SU-DHL-6 (cell line): ENCODE data around the gene BICC1.

Experiments used
- H2AFZ ChIP-seq: fragments of 200-600 bp; sonication (generic); 2 replicates; pipeline ENCODE4 v1.6.1; 2014; ENCODE audit warnings: low read depth, mild to moderate bottlenecking, moderate library complexity, mixed read lengths, antibody characterized with exemption, low read length; ENCODE audit not compliant: severe bottlenecking
- H3F3A ChIP-seq: fragments of 200-600 bp; shearing (Covaris generic); 2 replicates; pipeline ENCODE4 v1.6.0; 2016; ENCODE audit warnings: antibody characterized with exemption, mild to moderate bottlenecking; ENCODE audit not compliant: insufficient read depth
- H3K27ac ChIP-seq: fragments of 200-600 bp; sonication (generic); 2 replicates; pipeline ENCODE4 v1.5.1; 2016; ENCODE audit warnings: low read depth, mild to moderate bottlenecking, low read length, moderate library complexity, mixed read lengths
- H3K27me3 ChIP-seq: fragments of 200-600 bp; sonication (generic), shearing (Covaris generic); 2 replicates; pipeline ENCODE4 v1.6.0; 2014; ENCODE audit warnings: mild to moderate bottlenecking, low read length
- H3K36me3 ChIP-seq: fragments of 200-600 bp; sonication (generic); 2 replicates; pipeline ENCODE4 v1.6.1; 2014; ENCODE audit warnings: mild to moderate bottlenecking, low read length, mixed read lengths
- H3K4me2 ChIP-seq: fragments of 300-600, 200-600 bp; shearing (Covaris generic), sonication (generic); 2 replicates; pipeline ENCODE4 v1.6.0; 2014; ENCODE audit warnings: low read length, low read depth, mild to moderate bottlenecking; ENCODE audit not compliant: poor library complexity, severe bottlenecking
- H3K4me3 ChIP-seq: fragments of 200-600 bp; sonication (generic); 2 replicates; pipeline ENCODE4 v1.5.1; 2014; ENCODE audit warnings: antibody characterized with exemption, low read length, mild to moderate bottlenecking, mixed read lengths; ENCODE audit not compliant: insufficient read depth, poor library complexity, severe bottlenecking
- H3K79me2 ChIP-seq: fragments of 200-600 bp; sonication (generic); 2 replicates; pipeline ENCODE4 v1.6.1; 2014; ENCODE audit warnings: mild to moderate bottlenecking, low read length, moderate library complexity; ENCODE audit not compliant: insufficient read depth
- H3K9ac ChIP-seq: fragments of 200-600 bp; sonication (generic); 2 replicates; pipeline ENCODE4 v1.7.0; 2014; ENCODE audit warnings: mild to moderate bottlenecking, low read length
- H3K9me2 ChIP-seq: fragments of 200-600 bp; sonication (generic); replicated peaks from 2 replicates; pipeline ENCODE4 v1.6.1; 2014; ENCODE audit warnings: low read length; ENCODE audit not compliant: insufficient read depth
- H3K9me3 ChIP-seq: fragments of 200-600 bp; sonication (generic); 2 replicates; pipeline ENCODE4 v1.6.1; 2014; ENCODE audit warnings: low read length, mixed read lengths; ENCODE audit not compliant: insufficient read depth
- H4K20me1 ChIP-seq: fragments of 200-600 bp; sonication (generic); 2 replicates; pipeline ENCODE4 v1.6.1; 2014; ENCODE audit warnings: low read depth, mild to moderate bottlenecking, antibody characterized with exemption, low read length, moderate library complexity, mixed read lengths
- EZH2phosphoT487 ChIP-seq: fragments of 200-600 bp; sonication (generic), shearing (Covaris generic); conservative IDR thresholded peaks from 2 replicates; pipeline ENCODE4 v1.6.1; 2018; ENCODE audit warnings: mild to moderate bottlenecking, antibody characterized with exemption, low read length, moderate library complexity, mixed read lengths
- TF ChIP-seq, protein P1 (sequence below): fragments of 200-600 bp; sonication (generic); IDR thresholded peaks from one replicate; pipeline ENCODE4 v1.5.1; 2017; ENCODE audit warnings: antibody characterized with exemption, mild to moderate bottlenecking, low read length, moderate library complexity; ENCODE audit not compliant: insufficient read depth, poor library complexity, severe bottlenecking

The BICC1 gene

DNA sequence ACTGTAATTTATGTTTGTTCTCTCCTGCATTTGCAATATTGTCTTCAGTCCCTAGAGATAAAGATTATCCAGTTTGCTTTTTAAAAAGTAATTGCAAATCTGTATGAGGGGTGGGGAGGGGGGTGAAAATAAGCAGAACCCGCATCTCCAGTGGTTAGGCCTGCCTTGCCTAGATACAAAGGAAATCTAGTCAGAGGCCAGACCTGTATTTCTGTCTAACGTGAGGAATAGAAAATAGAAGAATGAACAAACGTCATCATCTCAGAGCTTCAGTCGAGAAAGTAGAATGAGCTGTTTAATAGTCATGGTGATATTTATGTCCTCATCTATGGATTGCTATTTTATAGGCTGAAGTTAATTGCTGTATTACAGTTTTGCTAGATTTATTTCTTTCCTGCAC, 284.2 kb downstream of the BICC1 start:
- no peaks in the 10 kb centered on the region for H3K27me3 ChIP-seq
- no peaks in the 10 kb centered on the region for H3K9me3 ChIP-seq
- no peaks in the 10 kb centered on the region for H3K36me3 ChIP-seq
- H2AFZ ChIP-seq = no peak overlapping the region
- H3K9ac ChIP-seq = no peak overlapping the region
- TF ChIP-seq EZH2phosphoT487 = no peak
- TF ChIP-seq, protein P1, sequence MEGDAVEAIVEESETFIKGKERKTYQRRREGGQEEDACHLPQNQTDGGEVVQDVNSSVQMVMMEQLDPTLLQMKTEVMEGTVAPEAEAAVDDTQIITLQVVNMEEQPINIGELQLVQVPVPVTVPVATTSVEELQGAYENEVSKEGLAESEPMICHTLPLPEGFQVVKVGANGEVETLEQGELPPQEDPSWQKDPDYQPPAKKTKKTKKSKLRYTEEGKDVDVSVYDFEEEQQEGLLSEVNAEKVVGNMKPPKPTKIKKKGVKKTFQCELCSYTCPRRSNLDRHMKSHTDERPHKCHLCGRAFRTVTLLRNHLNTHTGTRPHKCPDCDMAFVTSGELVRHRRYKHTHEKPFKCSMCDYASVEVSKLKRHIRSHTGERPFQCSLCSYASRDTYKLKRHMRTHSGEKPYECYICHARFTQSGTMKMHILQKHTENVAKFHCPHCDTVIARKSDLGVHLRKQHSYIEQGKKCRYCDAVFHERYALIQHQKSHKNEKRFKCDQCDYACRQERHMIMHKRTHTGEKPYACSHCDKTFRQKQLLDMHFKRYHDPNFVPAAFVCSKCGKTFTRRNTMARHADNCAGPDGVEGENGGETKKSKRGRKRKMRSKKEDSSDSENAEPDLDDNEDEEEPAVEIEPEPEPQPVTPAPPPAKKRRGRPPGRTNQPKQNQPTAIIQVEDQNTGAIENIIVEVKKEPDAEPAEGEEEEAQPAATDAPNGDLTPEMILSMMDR = no peak
- H3K9me2 ChIP-seq = no peaks in the 10 kb centered on the region
- H3K27ac ChIP-seq = no peak overlapping the region
- H4K20me1 ChIP-seq = no peaks in the 10 kb centered on the region
- H3K4me3 ChIP-seq = no peak overlapping the region
- no peak overlapping the region for H3K4me2 ChIP-seq
- no peaks in the 10 kb centered on the region for H3F3A ChIP-seq
- no peaks in the 10 kb centered on the region for H3K79me2 ChIP-seq

DNA sequence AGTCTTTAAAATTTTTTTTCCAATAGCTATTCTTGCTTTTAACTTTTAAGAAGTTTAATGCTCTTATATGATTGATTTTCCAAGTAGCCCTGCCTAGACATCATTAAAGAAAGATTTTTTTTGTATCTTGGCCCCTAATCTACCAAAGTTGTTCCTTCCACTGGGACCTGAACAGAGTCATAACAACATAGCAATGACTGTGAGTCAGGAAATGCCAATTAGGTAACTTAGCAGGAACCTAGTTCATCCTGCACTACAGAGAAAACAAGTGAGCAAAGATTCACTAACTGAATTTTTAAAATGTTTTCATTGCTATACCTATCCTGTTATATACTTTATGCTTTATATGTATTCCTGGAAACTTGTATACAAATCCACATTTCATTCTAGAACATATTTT, 284.7 kb downstream of the BICC1 start:
- Histone ChIP-seq H3K27me3 (no peaks in the 10 kb centered on the region), H4K20me1 (no peaks in the 10 kb centered on the region), H3K79me2 (no peaks in the 10 kb centered on the region), H3K4me3 (no peak overlapping the region), H3K36me3 (no peaks in the 10 kb centered on the region), H2AFZ (no peak overlapping the region), H3K4me2 (no peak overlapping the region), H3K9me2 (no peaks in the 10 kb centered on the region), H3F3A (no peaks in the 10 kb centered on the region), H3K27ac (no peak overlapping the region), H3K9me3 (no peaks in the 10 kb centered on the region), H3K9ac (no peak overlapping the region)
- TF ChIP-seq, protein P1 = no peak

DNA sequence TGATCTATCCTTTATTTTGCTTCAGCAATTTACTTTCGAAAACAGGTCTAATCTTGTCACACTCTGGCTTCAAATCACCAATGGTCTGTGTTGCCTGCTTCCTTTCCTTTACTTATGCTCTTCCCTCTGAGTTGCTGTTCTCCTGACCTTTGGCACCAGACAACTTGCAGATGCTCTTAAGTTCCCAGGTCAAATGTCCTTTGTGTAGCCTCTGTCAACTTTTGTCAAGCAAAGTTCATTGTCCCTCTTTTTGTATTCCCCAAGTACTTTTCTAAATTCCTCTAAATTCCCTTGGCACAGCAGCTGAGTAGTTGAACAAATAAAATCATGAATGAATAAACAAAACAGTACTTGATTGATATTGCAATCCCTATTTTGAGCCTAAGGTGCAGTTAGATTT, 289.4 kb downstream of the BICC1 start:
- H3K9me3 ChIP-seq = no peaks in the 10 kb centered on the region
- H3K9me2 ChIP-seq = no peaks in the 10 kb centered on the region
- no peak overlapping the region for H3K27ac ChIP-seq
- H3K36me3 ChIP-seq = no peaks in the 10 kb centered on the region
- no peak overlapping the region for H3K4me3 ChIP-seq
- no peak overlapping the region for H2AFZ ChIP-seq
- no peak overlapping the region for H3K9ac ChIP-seq
- no peaks in the 10 kb centered on the region for H4K20me1 ChIP-seq
- H3K79me2 ChIP-seq = no peaks in the 10 kb centered on the region
- H3F3A ChIP-seq = no peaks in the 10 kb centered on the region
- H3K27me3 ChIP-seq = no peaks in the 10 kb centered on the region
- TF ChIP-seq, protein P1 = no peak
- no peak for TF ChIP-seq EZH2phosphoT487
- no peak overlapping the region for H3K4me2 ChIP-seq

DNA sequence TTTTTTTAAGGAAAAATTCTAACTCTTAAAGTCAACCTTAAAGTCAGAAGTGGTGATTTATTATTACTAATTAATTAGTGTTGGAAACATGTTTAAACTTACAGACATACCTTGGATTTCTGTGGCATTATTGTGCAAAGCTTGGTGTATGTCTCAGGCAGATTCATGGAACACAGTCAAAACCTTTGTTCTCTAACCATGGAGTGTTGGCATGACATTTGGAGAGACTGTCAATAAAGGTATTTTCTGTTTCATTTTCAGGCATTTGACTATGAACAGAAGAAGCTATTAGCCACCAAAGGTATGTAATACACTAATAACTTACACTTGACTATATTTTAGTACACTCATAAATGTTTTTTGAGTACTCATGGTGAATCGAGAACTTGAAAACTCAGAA, 293.7 kb downstream of the BICC1 start:
- Histone ChIP-seq H3K4me2 (no peak overlapping the region), H3K9me2 (no peaks in the 10 kb centered on the region), H3K36me3 (no peaks in the 10 kb centered on the region), H3K9ac (no peak overlapping the region), H3F3A (no peaks in the 10 kb centered on the region), H2AFZ (no peak overlapping the region), H3K27ac (no peak overlapping the region), H3K27me3 (no peaks in the 10 kb centered on the region), H3K9me3 (no peaks in the 10 kb centered on the region), H3K4me3 (no peak overlapping the region), H3K79me2 (no peaks in the 10 kb centered on the region), H4K20me1 (no peaks in the 10 kb centered on the region)
- TF ChIP-seq, protein P1 = no peak
- TF ChIP-seq EZH2phosphoT487 = no peak
